Natural killer cell treated with Interleukin-12 subunit alpha and Interleukin-12 subunit beta and Interleukin-15 and Interleukin-18, amount 100 ng/mL, for 72 hours (primary cell): Measurements from ENCODE around the gene CYP1A2. TPM values are rescaled to one million over a fixed set of nuclear protein-coding genes. Genes with fewer than 3 reads are reported as not detected.

Experiments
- ATAC-seq, 2 donors: fragments of 150-1000 bp; cut with Tn5 transposase in 1 of 2; sonication (Bioruptor Pico), chemical (Tn5 transposase) in 1 of 2; 2 replicates each; pipeline ENCODE4 v1.10.0; 2021
- DNase-seq: peaks from one replicate; pipeline ENCODE4 v3.0.0; 2022; ENCODE audit warnings: low spot score
- H3K27ac Mint-ChIP-seq, 2 donors: 1 replicate in 1 of 2; 2 replicates in 1 of 2; pipeline ENCODE4 v1.8.0; 2022; ENCODE audit warnings: mixed read lengths in 2 of 2, mild to moderate bottlenecking in 1 of 2, moderate library complexity in 1 of 2
- H3K27me3 Mint-ChIP-seq, 2 donors: 1 replicate in 1 of 2; 2 replicates in 1 of 2; pipeline ENCODE4 v1.8.0; 2022; ENCODE audit warnings: mixed read lengths in 2 of 2
- H3K36me3 Mint-ChIP-seq: one replicate; pipeline ENCODE4 v1.8.0; 2022; ENCODE audit warnings: mixed read lengths
- H3K4me1 Mint-ChIP-seq, 2 donors: 1 replicate in 1 of 2; 2 replicates in 1 of 2; pipeline ENCODE4 v1.8.0; 2022; ENCODE audit warnings: low read depth in 2 of 2, mixed read lengths in 2 of 2, mild to moderate bottlenecking in 1 of 2
- H3K4me3 Mint-ChIP-seq: one replicate; pipeline ENCODE4 v1.8.0; 2022; ENCODE audit warnings: mixed read lengths
- H3K9me3 Mint-ChIP-seq: 2 replicates; pipeline ENCODE4 v1.8.0; 2022; ENCODE audit warnings: mixed read lengths
- total RNA-seq, 2 donors: library from RNA; stranded (reverse); gene quantifications; one replicate each; pipeline ENCODE4 v1.2.3, GENCODE V29; 2022

The CYP1A2 gene, protein sequence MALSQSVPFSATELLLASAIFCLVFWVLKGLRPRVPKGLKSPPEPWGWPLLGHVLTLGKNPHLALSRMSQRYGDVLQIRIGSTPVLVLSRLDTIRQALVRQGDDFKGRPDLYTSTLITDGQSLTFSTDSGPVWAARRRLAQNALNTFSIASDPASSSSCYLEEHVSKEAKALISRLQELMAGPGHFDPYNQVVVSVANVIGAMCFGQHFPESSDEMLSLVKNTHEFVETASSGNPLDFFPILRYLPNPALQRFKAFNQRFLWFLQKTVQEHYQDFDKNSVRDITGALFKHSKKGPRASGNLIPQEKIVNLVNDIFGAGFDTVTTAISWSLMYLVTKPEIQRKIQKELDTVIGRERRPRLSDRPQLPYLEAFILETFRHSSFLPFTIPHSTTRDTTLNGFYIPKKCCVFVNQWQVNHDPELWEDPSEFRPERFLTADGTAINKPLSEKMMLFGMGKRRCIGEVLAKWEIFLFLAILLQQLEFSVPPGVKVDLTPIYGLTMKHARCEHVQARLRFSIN
- not detected for total RNA-seq

DNA sequence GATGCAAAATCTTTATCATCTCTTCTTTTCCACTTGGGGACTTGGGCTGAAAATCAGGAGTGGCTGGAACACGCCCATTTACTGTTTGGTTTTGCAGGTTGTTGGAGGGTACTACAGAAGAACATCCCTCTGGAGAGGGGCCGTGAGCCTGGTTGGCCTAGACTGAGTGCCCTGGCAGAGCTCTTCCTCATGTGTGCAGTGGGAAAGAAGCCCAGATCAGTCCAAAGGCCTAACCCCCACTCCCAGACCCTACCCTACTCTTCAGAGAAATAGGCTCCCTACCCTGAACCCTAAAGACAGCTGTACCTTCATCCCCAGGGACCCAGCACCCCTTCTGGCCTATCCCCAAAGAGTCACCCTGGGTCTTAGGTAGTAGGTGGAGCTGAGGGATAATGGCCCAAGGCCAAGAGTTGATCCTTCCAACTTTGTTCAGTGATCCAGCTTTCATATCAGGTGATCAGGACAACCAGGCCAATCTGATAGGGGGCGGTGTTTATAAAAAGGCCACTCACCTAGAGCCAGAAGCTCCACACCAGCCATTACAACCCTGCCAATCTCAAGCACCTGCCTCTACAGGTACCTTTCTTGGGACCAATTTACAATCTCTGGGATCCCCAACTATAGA lies at the start of gene CYP1A2:
CYP1A2 (plus strand) TSS at position 524 of the 625 bp plus-strand sequence. CDS start 894 bp downstream, outside the sequence.
- Mint-ChIP-seq H3K27ac (no peak within 1 kb of the TSS), H3K36me3 (no peaks in the 10 kb centered on the region)
- ATAC-seq = peak in 1 of 2 donors; percentile 34

DNA sequence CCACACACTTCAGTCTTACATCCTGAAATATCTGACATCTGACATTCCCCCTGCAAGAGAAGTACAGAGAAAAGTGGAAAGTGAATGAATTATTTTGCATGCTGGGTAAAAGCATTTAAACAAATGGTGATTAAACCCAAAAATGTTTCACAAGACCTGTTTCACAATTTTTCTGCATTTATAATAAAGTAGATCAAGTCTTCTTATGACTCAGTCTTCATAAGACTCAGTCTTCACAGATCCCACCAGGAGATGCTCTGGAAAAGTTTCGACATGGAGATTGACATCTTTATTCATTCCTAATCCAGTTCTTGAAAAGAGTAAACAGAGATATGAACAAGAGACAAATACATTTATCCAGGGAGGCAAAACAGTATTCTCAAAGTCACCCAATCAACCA lies 39.6 kb upstream of the CYP1A2 start:
- Mint-ChIP-seq H3K4me3 (peak overlapping the region; percentile 49), H3K27me3 (peaks cover 0 to 6% of the 10 kb centered on the region in 2 donors), H3K36me3 (peaks cover 6% of the 10 kb centered on the region), H3K27ac (peak overlapping the region; percentile 74 to 90), H3K9me3 (no peaks in the 10 kb centered on the region), H3K4me1 (peaks cover 18 to 29% of the 10 kb centered on the region in 2 donors)
- no peak for DNase-seq
- peak in 1 of 2 donors; percentile 52 for ATAC-seq

More for the DNA sequence above, at the start of gene CYP1A2:
- DNase-seq = peak; percentile 23
- no peaks in the 10 kb centered on the region for H3K4me1 Mint-ChIP-seq
- H3K27me3 Mint-ChIP-seq = no peaks in the 10 kb centered on the region
- no peaks in the 10 kb centered on the region for H3K9me3 Mint-ChIP-seq
- no peak within 1 kb of the TSS for H3K4me3 Mint-ChIP-seq

DNA sequence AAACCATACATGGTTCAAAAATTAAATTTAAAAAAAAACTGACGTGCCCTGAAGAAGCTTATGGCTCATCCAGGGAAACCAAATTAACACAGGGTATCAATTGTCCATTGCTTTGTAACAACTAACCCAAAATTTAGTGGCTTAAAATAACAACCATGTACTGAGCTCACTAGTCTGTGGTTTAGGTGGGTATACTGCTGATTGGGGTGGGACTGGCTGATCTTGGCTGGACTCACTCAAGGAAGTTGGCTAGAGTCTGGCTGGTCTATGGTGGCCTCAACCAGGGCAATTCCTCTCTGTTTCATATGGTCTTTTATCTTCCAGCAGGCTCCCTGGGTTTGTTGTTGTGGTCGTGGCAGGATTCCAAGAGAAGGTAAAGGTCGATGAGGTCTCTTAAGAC lies 38.8 kb upstream of the CYP1A2 start:
- Mint-ChIP-seq H3K9me3 (no peaks in the 10 kb centered on the region), H3K27ac (peak overlapping the region; percentile 74 to 90), H3K4me3 (peak overlapping the region; percentile 77), H3K36me3 (peaks cover 6% of the 10 kb centered on the region), H3K27me3 (peaks cover 0 to 6% of the 10 kb centered on the region in 2 donors), H3K4me1 (peaks cover 18 to 29% of the 10 kb centered on the region in 2 donors)
- ATAC-seq = peak; percentile 54 to 55
- DNase-seq = no peak

DNA sequence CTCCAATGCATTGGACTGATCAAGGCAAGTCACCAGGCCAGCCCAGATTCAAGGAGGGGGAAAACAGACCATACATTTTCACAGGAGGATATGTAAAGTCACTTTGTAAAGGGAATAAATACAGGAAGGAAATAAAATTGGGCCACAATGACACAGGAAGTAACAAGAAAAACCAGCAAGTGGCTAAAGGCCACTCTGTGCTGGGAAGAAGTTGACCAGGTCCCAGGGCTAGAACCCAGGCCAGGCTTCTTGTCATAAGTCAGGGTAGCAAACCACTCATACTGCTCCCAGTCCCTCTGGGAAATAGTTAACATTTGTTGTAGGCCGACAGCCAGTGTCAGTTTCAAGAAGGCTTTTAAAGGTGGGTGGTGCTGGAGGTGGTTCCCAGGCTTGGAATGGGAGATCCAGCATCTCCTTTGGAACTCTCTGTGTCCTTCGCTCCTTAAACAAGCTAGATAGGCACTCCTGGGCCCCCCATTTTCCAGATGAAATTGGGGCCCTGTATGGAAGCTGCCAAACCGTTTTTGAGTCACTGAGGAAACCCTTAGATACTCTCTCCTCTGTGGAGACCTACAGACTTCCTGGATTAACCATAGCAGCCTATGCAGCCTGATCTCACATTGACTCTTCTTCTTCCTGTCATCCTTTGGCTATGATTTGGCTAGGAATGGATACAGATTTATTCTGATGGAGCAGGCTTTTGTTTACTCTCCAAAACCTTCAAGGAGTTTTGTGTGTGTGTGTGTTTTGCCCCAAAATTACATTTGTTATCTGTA lies 38.1 kb upstream of the CYP1A2 start:
- ATAC-seq (peak; percentile 73 to 88), DNase-seq (no peak)
- no peaks in the 10 kb centered on the region for H3K9me3 Mint-ChIP-seq
- peak overlapping the region; percentile 74 to 90 for H3K27ac Mint-ChIP-seq
- peaks cover 18 to 29% of the 10 kb centered on the region in 2 donors for H3K4me1 Mint-ChIP-seq
- H3K27me3 Mint-ChIP-seq = peaks cover 0 to 3% of the 10 kb centered on the region in 2 donors
- peaks cover 6% of the 10 kb centered on the region for H3K36me3 Mint-ChIP-seq
- H3K4me3 Mint-ChIP-seq = peak overlapping the region; percentile 77

DNA sequence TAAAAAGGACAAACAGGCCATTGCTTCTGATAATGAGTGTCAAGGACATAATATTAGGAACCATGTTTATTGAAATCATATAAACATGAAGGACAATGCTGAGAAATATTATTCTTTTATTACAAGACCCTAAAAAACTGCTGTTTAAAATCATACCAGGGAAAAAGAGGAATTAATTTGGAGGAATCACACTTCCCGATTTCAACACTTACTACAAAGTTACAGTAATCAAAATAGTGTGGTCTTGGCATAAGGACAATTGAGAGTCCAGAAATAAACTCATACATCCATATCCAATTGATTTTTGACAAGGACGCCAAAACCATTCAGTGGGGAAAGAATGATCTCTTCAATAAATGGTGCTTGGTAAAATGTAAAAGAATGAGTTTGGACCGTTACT lies 36.3 kb upstream of the CYP1A2 start:
- no peaks in the 10 kb centered on the region for H3K9me3 Mint-ChIP-seq
- peaks cover 6% of the 10 kb centered on the region for H3K36me3 Mint-ChIP-seq
- peaks cover 23 to 34% of the 10 kb centered on the region in 2 donors for H3K4me1 Mint-ChIP-seq
- DNase-seq (no peak), ATAC-seq (no peak)
- no peak overlapping the region for H3K4me3 Mint-ChIP-seq
- no peaks in the 10 kb centered on the region for H3K27me3 Mint-ChIP-seq
- H3K27ac Mint-ChIP-seq = peak overlapping the region in 1 of 2 donors; percentile 79

DNA sequence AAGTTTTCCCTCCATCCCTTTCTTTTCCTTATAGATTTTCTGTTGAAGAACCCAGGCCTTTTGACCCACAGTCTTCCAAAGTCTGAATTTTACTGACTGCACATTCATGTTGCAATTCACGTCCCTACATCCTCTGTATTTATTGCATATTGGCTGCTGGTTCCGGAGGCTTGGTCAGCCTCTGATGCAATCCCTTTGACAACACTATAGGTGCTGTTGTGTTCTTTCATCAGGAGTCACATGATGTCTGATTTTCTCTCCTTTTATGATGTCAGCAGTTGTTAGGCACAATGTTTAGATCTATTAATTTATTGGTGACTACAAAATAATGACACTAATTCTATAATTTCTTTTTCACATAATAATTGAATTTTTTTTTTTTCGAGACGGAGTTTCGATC lies 32.0 kb upstream of the CYP1A2 start:
- ATAC-seq (no peak), DNase-seq (no peak)
- Mint-ChIP-seq H3K36me3 (no peaks in the 10 kb centered on the region), H3K27ac (peak overlapping the region in 1 of 2 donors; percentile 14), H3K4me1 (peaks cover 4 to 8% of the 10 kb centered on the region in 2 donors), H3K4me3 (no peak overlapping the region), H3K9me3 (no peaks in the 10 kb centered on the region), H3K27me3 (no peaks in the 10 kb centered on the region)

DNA sequence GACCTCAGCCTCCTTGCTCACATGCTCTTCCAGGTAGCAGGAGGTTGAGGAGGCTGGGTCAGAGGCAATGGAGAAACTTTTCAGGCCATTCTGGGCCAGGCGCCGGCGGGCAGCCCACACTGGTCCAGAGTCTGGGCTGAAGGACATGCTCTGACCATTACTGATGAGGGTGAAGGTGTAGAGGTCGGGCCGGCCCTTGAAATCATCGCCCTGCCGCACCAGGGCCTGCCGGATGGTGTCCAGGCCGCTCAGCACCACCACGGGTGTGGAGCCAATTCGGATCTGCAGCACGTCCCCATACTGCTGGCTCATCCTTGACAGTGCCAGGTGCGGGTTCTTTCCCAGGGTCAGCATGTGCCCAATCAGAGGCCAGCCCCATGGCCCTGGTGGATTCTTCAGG lies 26.1 kb upstream of the CYP1A2 start:
- ATAC-seq = no peak
- no peak overlapping the region for H3K27ac Mint-ChIP-seq

DNA sequence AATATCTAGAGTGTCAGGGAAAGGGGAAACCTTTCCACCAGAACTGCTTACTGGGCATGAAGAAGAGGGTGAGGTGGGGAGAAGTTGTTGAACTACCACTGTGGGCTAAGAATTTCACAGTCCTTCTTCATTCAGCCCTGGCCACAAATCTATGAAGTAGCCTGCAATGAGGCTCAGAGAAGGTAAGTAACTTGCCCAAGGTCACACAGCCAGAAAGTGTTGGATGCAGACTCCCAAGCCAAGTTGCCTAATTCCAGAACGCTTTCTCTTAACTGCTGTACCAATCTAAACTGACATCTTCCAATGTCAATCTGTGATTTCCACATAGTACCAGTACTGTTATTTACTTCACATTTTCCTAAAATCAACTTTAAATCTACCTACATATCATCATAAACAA lies 25.5 kb upstream of the CYP1A2 start:
- H3K27ac Mint-ChIP-seq = no peak overlapping the region
- H3K4me3 Mint-ChIP-seq = no peak overlapping the region
- peaks cover 18 to 23% of the 10 kb centered on the region in 2 donors for H3K4me1 Mint-ChIP-seq
- peaks cover 0 to 6% of the 10 kb centered on the region in 2 donors for H3K27me3 Mint-ChIP-seq
- H3K9me3 Mint-ChIP-seq = no peaks in the 10 kb centered on the region
- H3K36me3 Mint-ChIP-seq = no peaks in the 10 kb centered on the region
- ATAC-seq (no peak), DNase-seq (no peak)

More for the DNA sequence above, 26.1 kb upstream of the CYP1A2 start:
- Mint-ChIP-seq H3K36me3 (no peaks in the 10 kb centered on the region), H3K4me1 (peaks cover 18 to 23% of the 10 kb centered on the region in 2 donors), H3K4me3 (no peak overlapping the region), H3K27me3 (peaks cover 0 to 6% of the 10 kb centered on the region in 2 donors), H3K9me3 (no peaks in the 10 kb centered on the region)
- no peak for DNase-seq

DNA sequence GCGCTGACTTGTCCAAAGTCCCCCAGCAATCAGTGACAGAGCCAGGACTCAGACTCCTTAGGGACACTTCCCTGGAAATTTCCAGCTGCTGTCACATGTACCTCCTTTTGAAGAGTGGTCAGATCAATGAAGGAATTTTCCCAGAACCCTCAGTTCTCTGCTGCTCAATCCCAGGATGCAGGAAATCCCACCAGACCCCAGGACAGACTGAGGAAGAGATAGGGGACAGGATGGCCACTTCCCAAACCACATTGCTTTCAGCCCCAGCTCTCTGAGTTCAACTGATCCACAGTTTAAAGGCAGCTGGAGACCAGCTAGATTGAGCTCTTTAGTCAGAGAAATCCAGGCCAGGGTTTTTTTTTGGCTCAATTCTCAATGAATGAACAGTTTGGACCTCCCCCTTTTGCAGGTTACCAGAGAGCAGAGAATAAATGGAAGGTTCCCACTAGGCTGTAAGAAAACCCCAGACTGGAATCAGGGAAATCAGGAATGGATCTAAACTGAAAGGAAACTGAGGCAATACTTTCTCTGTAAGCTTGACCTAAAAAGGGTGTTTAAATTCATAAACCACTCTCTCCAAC lies 24.8 kb upstream of the CYP1A2 start:
- no peak for DNase-seq
- Mint-ChIP-seq H3K27me3 (peaks cover 0 to 6% of the 10 kb centered on the region in 2 donors), H3K36me3 (no peaks in the 10 kb centered on the region), H3K4me1 (peaks cover 18 to 23% of the 10 kb centered on the region in 2 donors), H3K27ac (peak overlapping the region; percentile 33 to 56), H3K9me3 (no peaks in the 10 kb centered on the region), H3K4me3 (no peak overlapping the region)
- no peak for ATAC-seq

DNA sequence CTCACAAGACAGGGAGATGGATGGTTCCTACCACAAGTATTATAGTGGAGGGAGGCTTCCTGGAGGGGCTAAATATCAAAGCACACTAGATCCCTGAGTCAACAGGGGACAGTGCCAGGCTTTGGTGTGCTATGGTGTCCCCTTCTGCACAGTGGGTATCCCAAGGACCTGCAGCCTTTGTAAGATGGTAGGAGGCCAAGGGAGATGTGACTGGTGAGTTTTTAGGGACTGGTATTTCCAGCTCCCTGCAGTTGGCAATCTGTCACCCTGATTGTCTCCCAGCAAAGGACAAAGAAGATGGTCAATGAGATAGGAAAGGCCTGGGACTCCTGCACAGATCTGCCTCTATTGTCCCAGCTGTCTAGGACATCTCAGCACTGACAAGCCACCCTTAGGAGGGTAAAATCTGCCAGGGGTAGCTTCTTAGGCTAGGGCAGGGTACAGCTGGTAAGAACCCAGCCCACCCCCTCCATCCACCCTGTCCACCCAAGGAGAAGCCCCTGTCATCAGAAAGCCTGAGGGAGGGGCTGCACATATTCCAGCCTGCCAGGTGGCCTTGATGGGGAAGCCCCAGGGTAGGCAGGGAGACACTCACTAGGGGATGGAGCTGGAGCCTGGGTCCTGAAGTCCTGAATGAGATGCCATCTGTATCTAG lies 23.9 kb upstream of the CYP1A2 start:
- Mint-ChIP-seq H3K27ac (peak overlapping the region; percentile 59 to 75), H3K9me3 (no peaks in the 10 kb centered on the region), H3K4me1 (peaks cover 18 to 23% of the 10 kb centered on the region in 2 donors), H3K36me3 (no peaks in the 10 kb centered on the region), H3K27me3 (peaks cover 0 to 6% of the 10 kb centered on the region in 2 donors), H3K4me3 (peak overlapping the region; percentile 67)
- no peak for ATAC-seq
- DNase-seq = no peak

DNA sequence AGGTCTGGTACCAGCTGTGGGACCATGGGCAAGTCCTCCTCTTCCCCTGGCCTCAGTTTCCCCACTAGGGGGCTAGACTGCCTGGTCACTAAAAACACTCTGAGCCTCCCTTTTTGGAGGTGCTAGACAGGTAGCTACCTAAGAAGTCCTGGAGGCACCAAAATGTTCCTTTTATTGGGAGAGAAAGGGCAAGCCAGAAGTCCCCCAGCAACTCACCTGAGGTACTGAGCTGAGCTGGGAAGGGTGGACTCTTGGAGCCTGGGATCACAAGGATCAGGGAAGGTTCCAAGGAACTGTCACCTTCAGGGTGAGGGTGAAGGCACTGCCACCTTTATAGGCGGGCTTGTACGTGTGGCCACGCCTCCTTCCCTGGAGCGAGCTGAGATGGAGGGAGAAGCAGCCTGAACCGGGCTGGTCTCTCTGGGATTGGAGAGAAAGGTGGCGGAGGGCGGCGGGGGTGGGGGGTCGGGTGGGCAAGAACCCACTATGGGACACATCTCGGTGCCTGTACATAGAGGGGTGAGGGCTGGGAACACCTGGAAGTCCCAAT lies 23.3 kb upstream of the CYP1A2 start, which contains the start of gene CYP1A1:
CYP1A1 (minus strand) TSS at position 304 of the 550 bp plus-strand sequence. CDS start 2,431 bp downstream, outside the sequence.
- peak within 1 kb of the TSS; percentile 59 to 75 for H3K27ac Mint-ChIP-seq
- no peaks in the 10 kb centered on the region for H3K9me3 Mint-ChIP-seq
- ATAC-seq (no peak), DNase-seq (no peak)
- peaks cover 0 to 6% of the 10 kb centered on the region in 2 donors for H3K27me3 Mint-ChIP-seq
- H3K4me1 Mint-ChIP-seq = peaks cover 18 to 22% of the 10 kb centered on the region in 2 donors
- peak within 1 kb of the TSS; percentile 67 for H3K4me3 Mint-ChIP-seq
- H3K36me3 Mint-ChIP-seq = no peaks in the 10 kb centered on the region
